Natural killer cell (primary cell): ENCODE data around the gene RAPGEF1. TPM values are rescaled to one million over a fixed set of nuclear protein-coding genes. Genes with fewer than 3 reads are reported as not detected.
A peak's percentile ranks its signal among the peaks of the same experiment; 100 is the strongest.

Experiments used
- ATAC-seq, 3 donors: fragments of 150-1000 bp in 2 of 3; fragments of 200-7000 bp in 1 of 3; cut with Tn5 transposase; 1 replicate in 1 of 3; 2 replicates in 2 of 3; pipeline ENCODE4 v1.10.0; 2021; ENCODE audit warnings: mild to moderate bottlenecking in 2 of 3, moderate library complexity in 2 of 3
- DNase-seq, 2 donors: peaks; one replicate each; pipeline versions ENCODE4 v3.0.0 to v3.0.0-alpha.2; 2013 to 2021; ENCODE audit warnings: mixed read lengths in 1 of 2
- H3K27ac ChIP-seq: one replicate; pipeline ENCODE4 v1.5.1; 2013; ENCODE audit warnings: mild to moderate bottlenecking, low read length
- H3K27me3 ChIP-seq: one replicate; pipeline ENCODE4 v1.6.1; 2013; ENCODE audit warnings: low read length; ENCODE audit not compliant: control insufficient read depth, insufficient read depth
- H3K36me3 ChIP-seq: one replicate; pipeline ENCODE4 v1.6.1; 2013; ENCODE audit warnings: low read length; ENCODE audit not compliant: control insufficient read depth, insufficient read depth
- H3K4me1 ChIP-seq: one replicate; pipeline ENCODE4 v1.6.1; 2013; ENCODE audit warnings: low read length; ENCODE audit not compliant: control insufficient read depth, insufficient read depth
- H3K4me3 ChIP-seq: one replicate; pipeline ENCODE4 v1.5.1; 2013; ENCODE audit warnings: low read length
- H3K9me3 ChIP-seq: one replicate; pipeline ENCODE4 v1.6.1; 2013; ENCODE audit warnings: low read length; ENCODE audit not compliant: control insufficient read depth, insufficient read depth
- H3K27ac Mint-ChIP-seq, 2 donors: one replicate each; pipeline ENCODE4 v1.8.0; 2022; ENCODE audit warnings: mild to moderate bottlenecking in 2 of 2, mixed read lengths in 2 of 2, moderate library complexity in 1 of 2
- H3K27me3 Mint-ChIP-seq, 2 donors: one replicate each; pipeline ENCODE4 v1.8.0; 2022; ENCODE audit warnings: low read depth in 2 of 2, mixed read lengths in 2 of 2
- H3K36me3 Mint-ChIP-seq: one replicate; pipeline ENCODE4 v1.8.0; 2022; ENCODE audit warnings: mixed read lengths
- H3K4me1 Mint-ChIP-seq, 2 donors: one replicate each; pipeline ENCODE4 v1.8.0; 2022; ENCODE audit warnings: mixed read lengths in 2 of 2
- H3K4me3 Mint-ChIP-seq: one replicate; pipeline ENCODE4 v1.8.0; 2022; ENCODE audit warnings: mild to moderate bottlenecking, moderate library complexity, mixed read lengths
- H3K9me3 Mint-ChIP-seq, 2 donors: one replicate each; pipeline ENCODE4 v1.8.0; 2022; ENCODE audit warnings: mixed read lengths in 2 of 2
- WGBS: methylation state at CpG from one replicate; pipeline ENCODE4 v1.1.7; 2013; ENCODE audit warnings: missing lambda C conversion rate; ENCODE audit not compliant: insufficient coverage; 5-methylcytosine and 5-hydroxymethylcytosine counted together
- intact Hi-C: fragments of 100-400 bp; cut with micrococcal nuclease; formaldehyde crosslinking; loops from one replicate; pipeline ENCODE4 v1.14.2; 2022
- total RNA-seq, 4 donors: library from RNA; stranded (reverse); fragments of 120-200 nt in 1 of 4; gene quantifications; one replicate each; pipeline versions ENCODE4 v1.2.3 to v1.2.4, GENCODE V29; 2013 to 2022
- TF ChIP-seq, protein P1 (sequence below): fragments of 200-600 bp; IDR thresholded peaks from one replicate; pipeline ENCODE4 v1.8.0; 2022; ENCODE audit warnings: antibody characterized with exemption

Gene RAPGEF1
- total RNA-seq, 3 donors from 2014 or later (not counting 1 experiment from before 2014, with no cell fraction given), result 210 to 224 (median 222) TPM

DNA sequence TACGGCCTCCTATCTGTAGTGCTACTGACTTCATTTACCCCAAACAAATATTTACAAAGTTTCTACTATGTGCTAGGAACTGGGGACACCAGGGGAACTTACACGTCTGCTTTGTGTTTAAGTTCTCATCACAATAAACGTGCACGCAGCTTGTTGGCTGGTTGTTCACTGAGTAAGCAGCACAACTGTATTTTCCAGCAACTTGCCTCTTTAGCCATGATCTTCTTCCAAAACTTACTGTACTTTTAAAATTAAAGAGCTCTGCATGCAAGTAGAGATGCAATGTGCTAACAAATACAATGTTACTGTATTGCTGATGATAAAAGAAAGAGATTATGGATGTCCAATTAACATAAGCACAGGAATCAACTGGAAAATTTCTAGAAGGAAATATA, 62.8 kb downstream of the RAPGEF1 start:
- H3K9me3 Mint-ChIP-seq, result no peaks in the 10 kb centered on the region
- H3K4me3 Mint-ChIP-seq, result peak overlapping the region; percentile 86
- no peaks in the 10 kb centered on the region for H3K27me3 Mint-ChIP-seq
- H3K27ac ChIP-seq, result peak overlapping the region; percentile 89
- intact Hi-C loops, result loop anchor here (5.0 kb wide), 1 partner anchor 85 kb away; no protein-coding TSS in a partner anchor
- no peaks in the 10 kb centered on the region for H3K36me3 ChIP-seq
- no peaks in the 10 kb centered on the region for H3K36me3 Mint-ChIP-seq
- H3K27ac Mint-ChIP-seq, result peak overlapping the region; percentile 99 to 100
- H3K4me1 Mint-ChIP-seq, result peaks cover 85 to 91% of the 10 kb centered on the region in 2 donors
- ATAC-seq (no peak), DNase-seq (no peak)
- H3K4me3 ChIP-seq, result no peak overlapping the region
- 26% methylated on average over 4 of the region's 4 CpGs for WGBS
- no peaks in the 10 kb centered on the region for H3K27me3 ChIP-seq
- peaks cover 69% of the 10 kb centered on the region for H3K4me1 ChIP-seq
- H3K9me3 ChIP-seq, result no peaks in the 10 kb centered on the region
- TF ChIP-seq, protein P1, sequence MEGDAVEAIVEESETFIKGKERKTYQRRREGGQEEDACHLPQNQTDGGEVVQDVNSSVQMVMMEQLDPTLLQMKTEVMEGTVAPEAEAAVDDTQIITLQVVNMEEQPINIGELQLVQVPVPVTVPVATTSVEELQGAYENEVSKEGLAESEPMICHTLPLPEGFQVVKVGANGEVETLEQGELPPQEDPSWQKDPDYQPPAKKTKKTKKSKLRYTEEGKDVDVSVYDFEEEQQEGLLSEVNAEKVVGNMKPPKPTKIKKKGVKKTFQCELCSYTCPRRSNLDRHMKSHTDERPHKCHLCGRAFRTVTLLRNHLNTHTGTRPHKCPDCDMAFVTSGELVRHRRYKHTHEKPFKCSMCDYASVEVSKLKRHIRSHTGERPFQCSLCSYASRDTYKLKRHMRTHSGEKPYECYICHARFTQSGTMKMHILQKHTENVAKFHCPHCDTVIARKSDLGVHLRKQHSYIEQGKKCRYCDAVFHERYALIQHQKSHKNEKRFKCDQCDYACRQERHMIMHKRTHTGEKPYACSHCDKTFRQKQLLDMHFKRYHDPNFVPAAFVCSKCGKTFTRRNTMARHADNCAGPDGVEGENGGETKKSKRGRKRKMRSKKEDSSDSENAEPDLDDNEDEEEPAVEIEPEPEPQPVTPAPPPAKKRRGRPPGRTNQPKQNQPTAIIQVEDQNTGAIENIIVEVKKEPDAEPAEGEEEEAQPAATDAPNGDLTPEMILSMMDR, result no peak

DNA sequence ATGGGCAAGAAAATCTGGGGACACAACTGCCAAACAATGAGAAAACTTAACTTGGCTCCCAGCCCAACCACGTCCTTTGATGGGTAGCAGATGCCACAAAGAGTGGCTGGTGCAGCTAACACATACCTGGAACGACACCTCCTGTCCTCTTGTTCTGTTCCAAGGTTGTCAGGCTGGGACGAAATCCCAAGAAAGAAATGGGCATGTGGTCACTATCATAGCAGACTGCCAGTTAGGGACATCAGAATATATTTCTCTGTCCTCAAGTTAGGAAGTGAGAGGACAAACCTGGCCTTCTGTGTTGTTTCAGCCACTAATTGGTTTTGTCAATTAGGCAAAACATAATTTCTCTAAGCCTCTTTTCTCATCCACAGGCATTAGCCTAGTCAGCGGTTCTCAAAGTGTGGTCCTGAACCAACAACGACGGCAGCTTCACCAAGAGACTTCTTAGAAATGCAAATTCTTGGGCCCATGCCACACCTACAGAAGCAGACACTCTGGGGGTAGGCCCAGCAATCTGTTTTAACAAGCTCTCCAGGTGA, 63.4 kb downstream of the RAPGEF1 start:
- intact Hi-C loops, result loop anchor here (5.0 kb wide), 1 partner anchor 84 kb away; no protein-coding TSS in a partner anchor
- TF ChIP-seq, protein P1, result no peak
- DNase-seq, result peak in 1 of 2 donors; percentile 83
- Mint-ChIP-seq H3K27me3 (no peaks in the 10 kb centered on the region), H3K4me1 (peaks cover 83 to 91% of the 10 kb centered on the region in 2 donors), H3K36me3 (no peaks in the 10 kb centered on the region), H3K4me3 (peak overlapping the region; percentile 86), H3K9me3 (no peaks in the 10 kb centered on the region), H3K27ac (peak overlapping the region; percentile 99 to 100)
- peaks cover 74% of the 10 kb centered on the region for H3K4me1 ChIP-seq
- H3K9me3 ChIP-seq, result no peaks in the 10 kb centered on the region
- H3K36me3 ChIP-seq, result no peaks in the 10 kb centered on the region
- 26% methylated on average over 6 of the region's 6 CpGs for WGBS
- peak overlapping the region; percentile 9 for H3K4me3 ChIP-seq
- H3K27ac ChIP-seq, result peak overlapping the region; percentile 89
- ATAC-seq, result no peak
- no peaks in the 10 kb centered on the region for H3K27me3 ChIP-seq

DNA sequence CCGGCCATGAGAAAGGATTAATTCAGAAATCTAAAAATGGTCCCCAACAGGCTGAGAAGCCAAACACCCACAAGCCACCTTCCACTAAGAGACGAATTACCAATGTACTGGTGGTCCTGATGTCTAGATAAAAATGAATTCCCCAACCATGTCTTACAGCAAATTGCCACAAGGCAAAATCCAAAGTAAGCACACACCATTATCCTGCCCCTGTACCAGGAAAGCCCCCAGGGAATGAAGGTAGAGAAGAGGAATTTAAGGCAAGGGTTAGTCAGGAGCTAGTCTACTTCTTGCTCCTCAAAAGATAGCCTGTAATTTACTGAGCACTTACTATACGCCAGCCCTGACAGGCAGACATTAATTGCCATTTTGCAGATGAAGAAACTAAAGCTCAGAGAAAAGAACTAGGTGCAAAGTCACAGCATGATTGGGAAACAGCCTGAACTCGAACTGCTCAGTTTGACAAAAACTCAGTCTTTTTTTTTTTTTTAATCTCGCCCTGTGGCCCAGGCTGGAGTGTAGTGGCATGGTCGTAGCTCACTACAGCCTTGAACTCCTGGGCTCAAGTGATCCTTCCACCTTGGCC, 64.3 kb downstream of the RAPGEF1 start:
- WGBS, result 67% methylated on average over 6 of the region's 6 CpGs
- ATAC-seq, result no peak
- intact Hi-C loops, result loop anchor here (5.0 kb wide), 1 partner anchor 83 kb away; no protein-coding TSS in a partner anchor
- no peaks in the 10 kb centered on the region for H3K27me3 ChIP-seq
- Mint-ChIP-seq H3K4me3 (peak overlapping the region; percentile 52), H3K36me3 (no peaks in the 10 kb centered on the region), H3K9me3 (no peaks in the 10 kb centered on the region), H3K27me3 (no peaks in the 10 kb centered on the region), H3K4me1 (peaks cover 83 to 91% of the 10 kb centered on the region in 2 donors), H3K27ac (peak overlapping the region; percentile 99 to 100)
- peaks cover 84% of the 10 kb centered on the region for H3K4me1 ChIP-seq
- H3K36me3 ChIP-seq, result no peaks in the 10 kb centered on the region
- TF ChIP-seq, protein P1, result no peak
- H3K27ac ChIP-seq, result peak overlapping the region; percentile 89
- no peaks in the 10 kb centered on the region for H3K9me3 ChIP-seq
- no peak for DNase-seq
- peak overlapping the region; percentile 15 for H3K4me3 ChIP-seq
